Loucy (cell line): ENCODE results near the gene CPT1C.

Source experiments
- EZH2phosphoT487 ChIP-seq: fragments of 200-600 bp; IDR thresholded peaks from 2 replicates; pipeline ENCODE4 v1.6.1; 2018; ENCODE audit warnings: antibody characterized with exemption, mild to moderate bottlenecking, moderate library complexity, borderline replicate concordance
- TF ChIP-seq, protein P1 (sequence below): fragments of 200-600 bp; sonication (generic); conservative IDR thresholded peaks from 2 replicates; pipeline ENCODE4 v1.5.1; 2014; ENCODE audit warnings: mild to moderate bottlenecking, antibody characterized with exemption, low read length

DNA sequence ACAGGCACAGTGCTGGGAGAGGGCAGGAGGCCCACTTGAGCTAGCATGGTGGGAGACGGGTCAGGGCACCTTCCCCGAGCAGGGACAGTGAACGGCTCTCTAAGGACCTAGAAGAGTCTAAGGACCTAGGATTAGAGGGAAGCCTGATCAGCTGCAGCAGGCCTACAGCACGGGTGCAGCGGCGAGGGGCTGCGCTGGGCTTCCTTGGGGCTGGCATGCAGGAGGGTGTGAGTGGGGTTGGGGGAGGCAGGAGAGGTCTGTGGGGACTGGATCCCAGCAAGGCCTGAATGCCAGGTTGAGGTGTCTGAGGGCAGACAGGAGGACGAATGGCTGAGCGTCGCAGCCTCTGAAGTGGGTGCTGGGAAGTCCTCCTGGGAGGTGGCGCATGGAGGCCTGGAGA is 45.3 kb upstream of the CPT1C start:
- TF ChIP-seq, protein P1, sequence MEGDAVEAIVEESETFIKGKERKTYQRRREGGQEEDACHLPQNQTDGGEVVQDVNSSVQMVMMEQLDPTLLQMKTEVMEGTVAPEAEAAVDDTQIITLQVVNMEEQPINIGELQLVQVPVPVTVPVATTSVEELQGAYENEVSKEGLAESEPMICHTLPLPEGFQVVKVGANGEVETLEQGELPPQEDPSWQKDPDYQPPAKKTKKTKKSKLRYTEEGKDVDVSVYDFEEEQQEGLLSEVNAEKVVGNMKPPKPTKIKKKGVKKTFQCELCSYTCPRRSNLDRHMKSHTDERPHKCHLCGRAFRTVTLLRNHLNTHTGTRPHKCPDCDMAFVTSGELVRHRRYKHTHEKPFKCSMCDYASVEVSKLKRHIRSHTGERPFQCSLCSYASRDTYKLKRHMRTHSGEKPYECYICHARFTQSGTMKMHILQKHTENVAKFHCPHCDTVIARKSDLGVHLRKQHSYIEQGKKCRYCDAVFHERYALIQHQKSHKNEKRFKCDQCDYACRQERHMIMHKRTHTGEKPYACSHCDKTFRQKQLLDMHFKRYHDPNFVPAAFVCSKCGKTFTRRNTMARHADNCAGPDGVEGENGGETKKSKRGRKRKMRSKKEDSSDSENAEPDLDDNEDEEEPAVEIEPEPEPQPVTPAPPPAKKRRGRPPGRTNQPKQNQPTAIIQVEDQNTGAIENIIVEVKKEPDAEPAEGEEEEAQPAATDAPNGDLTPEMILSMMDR = no peak
- no peak for TF ChIP-seq EZH2phosphoT487
